Stimulated activated CD4-positive, alpha-beta T cell treated with anti-CD3 and anti-CD28 coated beads, Interleukin-15, amount 100 ng/mL, for 24 hours (primary cell): ENCODE results near the gene FGR.
"Not testable (repeated sequence)": the region's sequence is repeated elsewhere in the genome, so short reads cannot be mapped to it uniquely, and the experiment has no call there.

Source experiments
- DNase-seq: peaks from one replicate; pipeline ENCODE4 v3.0.0-alpha.2; 2020

FGR gene

GRCh38 chr1:27634177-27634984, 604 bp downstream of the FGR start:
- DNase-seq = peak; percentile 51

GRCh38 chr1:27633640-27634176, 1.3 kb downstream of the FGR start:
- DNase-seq = no peak

DNA sequence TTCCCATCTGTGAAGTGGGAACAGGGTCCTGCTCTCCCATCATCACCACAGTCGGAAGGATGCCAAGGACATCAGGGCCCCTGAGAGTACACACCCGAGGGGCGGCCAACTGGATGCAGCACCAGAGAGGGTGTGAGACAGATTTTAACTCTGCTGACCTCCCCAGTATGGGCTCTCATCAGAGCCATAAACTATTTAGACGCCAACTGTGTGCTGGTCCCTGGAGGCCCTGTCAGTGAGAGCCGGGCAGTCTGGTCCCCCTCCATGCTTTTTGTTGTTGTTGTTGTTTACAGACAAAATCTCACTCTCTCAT, 1.7 kb downstream of the FGR start:
- DNase-seq = no peak

DNA sequence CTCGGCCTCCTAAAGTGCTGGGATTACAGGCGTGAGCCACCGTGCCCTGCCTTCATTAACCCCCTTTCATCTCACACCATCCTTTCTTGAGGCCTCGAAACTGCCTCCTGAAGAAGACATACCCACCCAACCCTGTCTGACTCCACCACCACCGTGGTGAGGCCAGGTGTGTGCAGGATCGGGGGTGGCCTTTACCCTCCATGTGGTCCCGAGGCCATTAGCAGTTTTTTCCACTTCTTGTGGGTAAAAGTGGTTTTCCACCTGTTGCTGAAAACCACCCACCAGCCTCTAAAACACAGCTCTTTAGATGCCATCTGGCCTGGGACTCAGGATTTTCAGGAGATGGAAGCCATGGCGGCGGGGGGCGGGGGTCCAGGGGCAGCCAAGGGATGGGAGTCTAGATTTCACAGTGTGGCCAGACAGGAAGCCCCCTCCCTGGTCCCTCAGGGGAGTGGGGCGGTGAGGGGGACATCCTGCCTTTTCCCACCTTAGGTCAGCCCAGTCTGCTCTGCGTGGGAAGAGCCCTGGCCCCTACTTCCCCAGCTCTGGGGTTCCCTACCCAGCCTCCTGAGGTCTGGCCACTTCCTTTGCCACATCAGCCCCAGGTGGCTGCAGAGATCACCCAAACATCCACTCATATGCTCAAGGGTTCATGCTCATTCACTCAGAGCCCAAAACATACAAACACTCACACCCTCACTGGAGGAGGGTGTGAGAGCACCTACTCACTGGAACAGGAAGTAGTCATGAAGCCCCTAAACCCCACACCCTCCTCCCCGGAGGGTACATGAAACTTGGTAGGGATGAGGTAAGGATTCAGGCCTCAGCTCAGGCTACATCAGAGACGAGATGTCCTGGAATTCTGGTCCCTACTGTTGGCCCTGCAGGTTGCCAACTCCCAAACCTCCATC, 2.3 kb downstream of the FGR start:
- DNase-seq = peak; percentile 80

GRCh38 chr1:27630859-27631491, 4.0 kb downstream of the FGR start:
- DNase-seq = no peak

GRCh38 chr1:27628712-27629111, 6.3 kb downstream of the FGR start:
- no peak for DNase-seq

DNA sequence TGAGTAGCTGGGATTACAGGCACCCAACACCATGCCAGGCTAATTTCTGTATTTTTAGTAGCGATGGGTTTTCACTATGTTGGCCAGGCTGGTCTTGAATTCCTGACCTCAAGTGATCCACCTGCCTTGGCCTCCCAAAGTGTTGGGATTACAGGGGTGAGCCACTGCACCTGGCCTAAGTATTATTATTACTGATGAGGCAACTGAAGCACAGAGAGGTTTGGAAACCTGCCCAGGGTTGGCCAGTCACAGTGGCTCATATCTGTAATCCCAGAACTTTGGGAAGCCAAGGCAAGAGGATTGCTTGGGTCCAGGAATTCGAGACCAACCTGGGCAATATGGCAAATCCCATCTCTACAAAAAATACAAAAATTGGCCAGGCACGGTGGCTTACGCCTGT, 7.3 kb downstream of the FGR start:
- not testable (repeated sequence) for DNase-seq

- DNase-seq = no peak
Observed at GRCh38 chr1:27627061-27627460, 7.9 kb downstream of the FGR start.

DNA sequence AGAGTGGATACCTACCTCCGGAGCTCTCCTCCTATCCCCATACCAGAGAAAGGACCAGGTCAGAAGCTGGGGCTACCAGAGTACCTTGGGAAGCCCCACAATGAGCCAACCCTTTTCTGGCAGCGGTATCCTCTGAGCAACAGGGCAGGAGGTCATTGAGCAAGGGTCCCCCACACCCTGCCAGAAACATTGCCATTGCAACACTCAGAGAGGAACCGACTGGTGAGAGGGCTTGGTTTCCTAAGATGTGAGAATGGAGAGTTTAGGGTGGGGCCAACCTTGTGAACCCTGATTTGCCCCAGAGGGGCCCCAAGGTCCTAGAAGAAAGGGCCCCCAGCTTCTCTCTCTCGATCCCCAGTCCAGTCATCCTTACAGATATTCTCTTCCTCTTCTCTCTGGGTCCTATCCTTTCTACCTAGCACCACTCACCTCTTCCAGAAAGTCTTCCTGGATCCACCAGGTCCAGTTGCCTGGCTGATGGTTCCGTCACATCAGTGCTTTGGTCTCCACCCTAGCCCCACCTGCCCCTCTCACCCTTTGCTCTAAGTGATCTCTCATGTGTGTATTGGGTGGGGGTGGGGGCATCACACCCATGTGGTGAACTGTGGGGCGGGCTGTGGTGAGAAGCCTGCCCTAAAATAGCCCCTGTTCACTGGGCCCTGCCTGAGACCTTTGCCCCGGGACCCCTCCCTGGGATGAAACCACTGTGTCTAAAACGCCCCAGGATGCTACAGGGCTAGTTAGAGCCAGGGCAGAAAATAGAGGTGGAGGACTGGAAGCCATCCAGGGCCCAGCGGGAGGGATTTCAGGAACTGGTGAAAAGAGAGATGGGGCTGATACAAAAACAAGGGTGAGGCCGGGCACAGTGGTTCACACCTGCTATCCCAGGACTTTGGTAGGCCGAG, 8.7 kb downstream of the FGR start:
- DNase-seq = no peak

DNA sequence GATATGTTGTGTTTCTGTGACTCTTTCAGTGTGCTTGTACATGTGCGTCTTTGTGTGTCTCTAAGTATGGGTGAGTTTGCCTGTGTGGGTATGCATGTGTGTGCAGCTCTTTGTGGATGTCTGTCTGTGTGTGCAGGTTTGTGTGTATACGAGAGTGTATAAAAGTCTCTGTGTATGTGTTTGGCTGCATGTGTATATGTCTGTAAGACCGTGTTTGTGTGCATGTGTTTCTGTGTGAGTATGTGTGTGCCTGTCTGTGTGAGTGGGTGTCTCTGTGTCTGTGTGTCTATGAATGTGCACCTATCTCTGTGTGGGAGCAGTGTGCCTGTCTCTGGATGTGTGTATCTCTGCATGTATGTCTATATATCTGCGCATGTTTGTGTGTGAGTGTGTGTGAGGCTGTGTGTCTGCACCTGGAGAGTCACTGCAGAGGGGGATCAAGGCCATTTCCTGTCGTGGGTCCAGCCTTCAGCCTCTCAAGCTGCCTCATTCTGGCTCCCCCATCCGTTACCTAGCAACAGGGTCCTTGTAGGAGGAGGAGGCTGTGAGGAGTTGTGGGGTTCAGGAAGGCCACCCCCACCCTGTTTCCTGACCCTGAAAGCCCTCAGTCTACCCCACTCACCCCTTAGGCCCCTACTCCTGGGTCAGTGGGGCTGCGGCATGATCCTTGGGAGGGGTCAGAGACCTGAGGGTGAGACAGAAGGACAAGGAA, 10.4 kb downstream of the FGR start:
- no peak for DNase-seq

- DNase-seq = no peak
Observed at GRCh38 chr1:27623327-27624212, 11.4 kb downstream of the FGR start.

- DNase-seq = no peak
Observed at GRCh38 chr1:27622828-27623227, 12.2 kb downstream of the FGR start.

DNA sequence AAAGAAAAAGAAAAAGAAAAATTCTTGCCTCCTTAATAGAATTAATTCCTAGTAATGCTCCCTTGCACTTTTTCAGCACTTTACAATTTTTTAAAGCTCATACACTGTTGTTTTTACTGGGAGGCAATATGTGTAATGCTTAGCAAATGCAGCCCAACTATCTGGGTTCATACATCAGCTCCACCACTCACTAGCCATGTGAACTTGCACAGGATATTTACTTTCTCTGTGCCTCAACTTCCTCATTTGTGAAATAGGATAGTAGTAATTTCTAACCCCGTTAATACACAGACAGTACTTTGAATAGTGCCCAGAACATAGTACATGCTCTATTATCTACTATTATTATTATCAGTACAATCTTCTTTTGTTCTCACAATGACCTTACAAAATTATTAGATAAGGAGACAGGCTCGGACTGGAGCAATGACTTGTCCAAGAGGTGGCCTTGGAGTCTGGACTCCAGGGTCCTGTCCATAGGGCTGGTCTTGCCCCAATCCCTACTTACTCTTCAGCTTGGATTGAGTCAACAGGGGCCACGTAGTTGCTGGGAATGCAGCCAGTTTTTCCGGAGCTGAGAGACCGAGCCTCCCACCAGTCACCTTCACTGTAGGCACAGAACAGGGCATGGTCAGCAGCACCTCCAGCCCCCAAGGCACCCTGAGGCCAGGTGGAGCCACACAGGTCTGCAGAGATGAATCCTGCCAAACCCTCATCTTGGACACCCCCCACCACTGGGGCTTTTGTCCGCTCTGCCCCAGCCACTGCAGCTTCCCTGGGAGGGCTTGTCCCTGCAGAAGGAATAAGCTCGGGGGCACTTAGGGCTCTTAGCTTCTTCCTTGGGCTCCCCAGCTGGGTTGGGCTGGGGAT, 13.7 kb downstream of the FGR start:
- DNase-seq = no peak

GRCh38 chr1:27619782-27620438, 15.1 kb downstream of the FGR start:
- DNase-seq = not testable (repeated sequence)

DNA sequence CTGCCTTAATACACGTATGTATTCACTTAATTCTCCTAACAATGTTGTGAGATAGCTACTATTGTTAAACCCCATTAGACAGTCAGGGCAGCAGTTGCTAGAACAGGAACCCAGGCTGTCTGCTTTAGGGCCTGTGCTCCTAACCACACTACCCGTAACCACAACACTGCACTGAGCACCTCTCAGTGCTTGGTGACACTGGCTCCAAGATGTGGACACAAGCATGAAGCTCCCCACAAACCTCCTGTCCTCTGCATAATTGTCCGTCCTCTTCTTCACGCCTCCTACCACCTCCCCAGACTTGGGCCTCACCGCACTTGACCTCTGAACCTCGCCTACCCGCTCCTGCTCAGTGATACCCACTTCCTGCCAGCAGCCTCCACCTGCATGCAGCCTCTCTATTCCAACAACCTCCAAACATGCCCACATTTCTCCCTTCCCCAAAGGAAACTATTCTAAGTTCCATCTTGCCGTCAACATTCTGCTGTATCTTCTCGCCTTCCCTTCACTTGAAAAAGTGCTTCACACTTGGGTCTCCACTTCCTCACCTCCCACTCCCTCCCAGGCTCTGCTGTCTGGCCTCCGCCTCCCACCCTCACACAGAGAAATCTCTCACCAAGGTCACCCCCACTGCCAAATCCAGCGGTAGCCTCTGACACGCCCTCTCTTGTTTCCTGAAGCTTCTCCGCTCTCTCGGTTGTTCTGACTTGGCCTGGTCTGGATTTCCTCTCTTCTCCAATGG, 16.5 kb downstream of the FGR start:
- peak; percentile 38 for DNase-seq

DNA sequence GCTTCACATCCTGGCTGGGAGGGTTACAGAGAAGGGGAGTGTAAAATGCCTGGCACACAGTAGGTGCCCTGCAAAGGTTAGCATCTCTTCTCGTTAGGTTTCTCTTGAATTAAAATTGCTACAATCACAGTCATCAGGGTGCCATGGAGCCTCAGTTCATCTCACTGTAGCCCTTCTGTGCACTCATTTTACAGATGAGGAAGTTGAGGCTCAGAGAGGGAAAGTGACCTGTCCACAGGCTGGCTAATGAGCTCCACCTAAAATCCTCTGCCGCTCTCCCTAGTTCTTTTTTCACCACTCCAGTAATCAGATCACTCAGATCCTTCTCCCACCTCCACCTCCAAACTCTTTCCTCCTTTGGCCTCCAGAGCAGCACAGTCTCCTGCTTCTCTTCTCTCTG, 17.6 kb downstream of the FGR start:
- no peak for DNase-seq

DNA sequence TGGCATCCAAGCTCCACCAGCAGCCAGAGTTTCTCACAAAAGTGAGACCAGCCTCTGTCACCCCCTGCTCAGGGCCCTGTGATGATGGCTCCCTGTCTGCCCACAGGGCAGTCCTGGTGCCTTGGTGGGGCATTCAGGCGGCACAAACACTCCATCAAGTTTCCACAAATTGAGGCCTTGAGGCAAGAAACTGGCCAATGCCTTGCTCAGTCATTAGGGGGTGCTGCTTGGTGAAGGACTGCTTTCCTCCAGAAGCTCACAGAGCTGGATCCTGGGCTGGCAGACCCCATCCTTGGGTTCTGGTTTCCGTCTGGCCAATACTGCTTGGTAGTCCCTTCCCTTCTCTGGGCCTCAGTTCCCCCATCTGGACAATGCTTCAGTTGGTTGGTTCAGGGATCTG, 18.5 kb downstream of the FGR start:
- DNase-seq = no peak
